ENCODE data around the gene ADGRF3.
"Not testable (repeated sequence)": the region's sequence is repeated elsewhere in the genome, so short reads cannot be mapped to it uniquely, and the experiment has no call there.

The ADGRF3 gene

DNA sequence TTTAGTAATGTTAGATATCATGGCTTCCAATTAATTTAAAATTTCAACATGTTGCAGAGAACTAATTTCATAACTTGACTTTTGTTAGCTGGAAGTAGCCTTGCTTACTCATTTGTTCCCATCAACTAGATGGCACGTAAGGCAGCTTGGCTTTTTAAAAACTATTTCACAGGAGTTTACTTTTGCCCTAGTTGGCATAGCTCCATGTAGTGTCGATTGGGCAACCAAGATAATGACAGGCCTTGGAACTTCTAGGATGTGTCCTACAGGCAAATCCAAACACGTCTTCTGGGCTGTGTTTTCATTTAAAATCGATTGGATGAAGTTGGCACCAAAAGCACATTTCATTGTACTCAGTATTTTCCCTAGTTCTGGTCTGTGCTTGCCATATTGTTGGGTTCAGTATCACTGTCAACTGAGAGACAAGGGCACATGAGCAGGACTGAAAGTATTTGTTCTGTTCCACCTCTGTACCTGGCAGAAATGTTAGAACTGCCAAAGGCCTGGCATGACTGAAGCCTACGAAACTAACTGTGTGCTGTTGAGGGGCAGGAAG is 72.5 kb downstream of the ADGRF3 start:
- peak; percentile 96 for DNase-seq (ENCODE audit: low read depth)

DNA sequence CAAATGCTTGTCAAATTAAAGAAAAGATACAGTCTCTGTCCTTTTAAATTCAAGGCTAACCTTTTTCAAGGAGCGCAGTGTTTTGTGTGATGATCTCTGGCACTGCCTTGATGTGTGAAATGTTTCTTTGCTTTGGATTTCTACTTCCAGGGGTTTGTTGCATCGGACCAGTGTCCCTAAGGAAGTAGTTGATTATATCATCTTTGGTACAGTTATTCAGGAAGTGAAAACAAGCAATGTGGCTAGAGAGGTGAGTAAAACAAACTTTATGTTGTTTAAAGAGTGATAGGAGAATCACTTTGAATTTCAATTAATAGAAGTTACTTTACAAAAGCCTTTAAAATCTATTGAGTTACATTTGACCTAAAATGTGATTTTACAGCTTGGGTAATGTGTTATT is 73.1 kb downstream of the ADGRF3 start:
- DNase-seq (ENCODE audit: low read depth), result no peak

- no peak for DNase-seq (ENCODE audit: low read depth)
Observed at GRCh38 chr2:26270373-26270772, 76.2 kb downstream of the ADGRF3 start.

GRCh38 chr2:26269571-26270158 is 76.9 kb downstream of the ADGRF3 start:
- peak; percentile 25 for DNase-seq (ENCODE audit: low read depth)

- DNase-seq (ENCODE audit: low read depth), result peak; percentile 42
Observed at GRCh38 chr2:26268670-26269385, 77.8 kb downstream of the ADGRF3 start.

DNA sequence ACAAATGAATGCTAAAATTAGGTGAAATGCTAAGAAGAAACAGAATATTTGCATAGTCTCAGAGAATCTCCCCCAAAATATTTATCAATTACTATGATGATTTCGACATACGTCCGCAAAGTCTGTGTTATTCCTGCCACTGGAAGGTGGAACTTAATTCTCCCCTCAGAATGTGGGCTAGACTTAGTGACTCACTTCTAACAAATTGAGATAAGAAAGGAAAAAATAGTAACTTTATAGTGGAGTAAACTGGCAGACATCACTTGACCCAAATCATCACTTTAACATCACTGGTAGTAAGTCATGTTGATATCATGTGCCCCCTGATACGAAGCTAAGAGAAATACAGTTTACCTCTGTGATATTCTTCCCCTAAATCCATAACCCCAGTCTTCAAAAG is 78.4 kb downstream of the ADGRF3 start:
- peak; percentile 81 for DNase-seq (ENCODE audit: low read depth)

DNA sequence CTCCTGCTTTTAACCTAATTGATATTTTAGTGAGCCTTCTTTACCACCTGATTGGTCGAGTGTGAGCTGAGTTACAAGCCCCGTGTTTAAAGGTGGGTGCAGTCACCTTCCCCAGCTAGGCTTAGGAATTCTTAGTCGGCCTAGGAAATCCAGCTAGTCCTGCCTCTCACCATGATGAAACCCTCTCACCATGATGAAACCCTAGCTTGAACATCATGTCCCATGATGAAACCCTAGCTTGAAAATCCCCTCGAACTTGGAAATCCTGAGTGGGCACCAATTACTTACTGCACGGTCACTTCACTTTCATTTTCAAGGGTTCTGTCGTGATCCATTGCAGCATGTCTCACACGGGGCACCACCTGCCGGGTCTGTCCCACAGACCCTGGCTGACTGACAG is 87.8 kb downstream of the ADGRF3 start:
- not testable (repeated sequence) for DNase-seq (ENCODE audit: low read depth)
